Sigmoid colon (tissue), 4 donors: ENCODE results near the gene RFX3.

Experiments
- EP300 ChIP-seq, 4 donors: sonication (generic); formaldehyde crosslinking; IDR thresholded peaks; one replicate each; pipeline ENCODE4 v1.6.1; 2017; ENCODE audit warnings: antibody characterized with exemption in 4 of 4
- POLR2A ChIP-seq, 2 donors: fragments of 450-650 bp; IDR thresholded peaks; one replicate each; pipeline ENCODE4 v1.6.1; 2016; ENCODE audit warnings: antibody characterized with exemption in 2 of 2, mild to moderate bottlenecking in 2 of 2, moderate library complexity in 2 of 2
- TF ChIP-seq, protein P1 (sequence below), 4 experiments: fragments of 450-650 bp in 3 of 4; fragments of 200-600 bp in 1 of 4; IDR thresholded peaks; one replicate each; pipeline ENCODE4 v1.5.1; 2016 to 2019; ENCODE audit warnings: antibody characterized with exemption in 4 of 4, mild to moderate bottlenecking in 3 of 4, moderate library complexity in 2 of 4

DNA sequence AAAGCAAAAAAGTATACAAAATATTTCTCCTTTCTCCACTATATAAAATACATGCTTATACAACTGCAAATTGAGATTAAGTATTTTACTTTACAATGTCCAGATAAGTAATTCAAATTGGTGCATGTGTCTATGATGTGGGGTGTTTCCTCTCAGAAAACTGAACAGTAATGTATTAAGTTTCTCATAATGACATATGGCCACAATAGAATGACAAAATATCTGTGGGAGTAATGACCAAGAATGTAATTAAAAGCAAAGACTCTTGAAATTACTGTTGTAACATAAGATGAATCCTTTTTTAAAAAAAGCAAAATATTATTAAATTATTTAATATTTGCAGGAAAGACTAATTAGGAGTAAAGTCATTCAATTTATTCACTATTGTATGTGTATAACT is 155.1 kb downstream of the RFX3 start:
- TF ChIP-seq EP300 (IDR thresholded peaks at IDR 0.05) = no peak
- TF ChIP-seq, protein P1, sequence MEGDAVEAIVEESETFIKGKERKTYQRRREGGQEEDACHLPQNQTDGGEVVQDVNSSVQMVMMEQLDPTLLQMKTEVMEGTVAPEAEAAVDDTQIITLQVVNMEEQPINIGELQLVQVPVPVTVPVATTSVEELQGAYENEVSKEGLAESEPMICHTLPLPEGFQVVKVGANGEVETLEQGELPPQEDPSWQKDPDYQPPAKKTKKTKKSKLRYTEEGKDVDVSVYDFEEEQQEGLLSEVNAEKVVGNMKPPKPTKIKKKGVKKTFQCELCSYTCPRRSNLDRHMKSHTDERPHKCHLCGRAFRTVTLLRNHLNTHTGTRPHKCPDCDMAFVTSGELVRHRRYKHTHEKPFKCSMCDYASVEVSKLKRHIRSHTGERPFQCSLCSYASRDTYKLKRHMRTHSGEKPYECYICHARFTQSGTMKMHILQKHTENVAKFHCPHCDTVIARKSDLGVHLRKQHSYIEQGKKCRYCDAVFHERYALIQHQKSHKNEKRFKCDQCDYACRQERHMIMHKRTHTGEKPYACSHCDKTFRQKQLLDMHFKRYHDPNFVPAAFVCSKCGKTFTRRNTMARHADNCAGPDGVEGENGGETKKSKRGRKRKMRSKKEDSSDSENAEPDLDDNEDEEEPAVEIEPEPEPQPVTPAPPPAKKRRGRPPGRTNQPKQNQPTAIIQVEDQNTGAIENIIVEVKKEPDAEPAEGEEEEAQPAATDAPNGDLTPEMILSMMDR (IDR thresholded peaks at IDR 0.05) = no peak
- TF ChIP-seq POLR2A (IDR thresholded peaks at IDR 0.05) = no peak
